Measurements from ENCODE around the gene CHN1. TPM values are rescaled to one million over a fixed set of nuclear protein-coding genes. Genes with fewer than 3 reads are reported as not detected.

The CHN1 gene
- total and polyA plus RNA-seq, 4 donors, result 18.8 to 29.8 (median 24.1) TPM

DNA sequence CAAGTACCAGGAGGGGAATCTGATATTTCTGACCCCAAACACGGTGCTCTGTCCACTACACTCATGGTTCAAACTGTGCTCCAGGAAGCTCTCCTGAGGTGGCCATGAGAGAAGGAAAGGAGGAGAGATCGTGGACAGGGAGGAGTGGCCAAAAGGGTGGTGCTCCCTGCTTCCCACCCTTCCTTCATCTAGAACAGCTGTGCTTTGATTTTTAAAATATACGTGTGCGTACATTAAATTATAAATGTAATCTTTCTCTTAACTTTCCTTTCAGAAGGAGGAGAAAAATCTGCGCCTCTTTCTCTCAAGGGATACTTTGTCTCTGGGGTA is 232.7 kb downstream of the CHN1 start:
- no peak for DNase-seq
- no peaks in the 10 kb centered on the region for H3K9me3 ChIP-seq (ENCODE audit: control insufficient read depth, low read length)
- intact Hi-C loops (cut with DNase I), result no loop called here
- H3K27me3 ChIP-seq (ENCODE audit: control insufficient read depth in 1 of 2, insufficient read depth in 2 of 2, low read length in 1 of 2), result no peaks in the 10 kb centered on the region
- WGBS, 2 donors, result 75 to 79% methylated on average over 5 of the region's 5 CpGs
- no peak overlapping the region for H3K27ac ChIP-seq (ENCODE audit: low read depth in 1 of 2, low read length in 2 of 2)
- no peak for ATAC-seq (ENCODE audit: low FRiP score)
- H3K4me3 ChIP-seq (ENCODE audit: low read length in 2 of 2), result no peak overlapping the region
- no peaks in the 10 kb centered on the region for H3K36me3 ChIP-seq (ENCODE audit: control insufficient read depth in 1 of 2, insufficient read depth in 2 of 2, low read length in 1 of 2)
- peaks cover 0 to 2% of the 10 kb centered on the region in 2 donors for H3K4me1 ChIP-seq (ENCODE audit: control insufficient read depth in 1 of 2, insufficient read depth in 2 of 2, low read length in 2 of 2)

- peaks cover 0 to 2% of the 10 kb centered on the region in 2 donors for H3K4me1 ChIP-seq (ENCODE audit: control insufficient read depth in 1 of 2, insufficient read depth in 2 of 2, low read length in 2 of 2)
- WGBS, 2 donors, result 31% methylated on average over 14 of the region's 14 CpGs
- no peaks in the 10 kb centered on the region for H3K27me3 ChIP-seq (ENCODE audit: control insufficient read depth in 1 of 2, insufficient read depth in 2 of 2, low read length in 1 of 2)
- peak; percentile 78 to 91 for DNase-seq
- no peaks in the 10 kb centered on the region for H3K9me3 ChIP-seq (ENCODE audit: control insufficient read depth, low read length)
- peak; percentile 94 for ATAC-seq (ENCODE audit: low FRiP score)
- intact Hi-C loops (cut with DNase I), result loop anchor here (1.0 to 2.0 kb wide), 2 partner anchors 217 to 218 kb away; no protein-coding TSS in a partner anchor
- H3K4me3 ChIP-seq (ENCODE audit: low read length in 2 of 2), result no peak overlapping the region
- H3K27ac ChIP-seq (ENCODE audit: low read depth in 1 of 2, low read length in 2 of 2), result no peak overlapping the region
- H3K36me3 ChIP-seq (ENCODE audit: control insufficient read depth in 1 of 2, insufficient read depth in 2 of 2, low read length in 1 of 2), result no peaks in the 10 kb centered on the region
These were observed 233.3 kb downstream of the CHN1 start for GRCh38 chr2:174771631-174772471.

DNA sequence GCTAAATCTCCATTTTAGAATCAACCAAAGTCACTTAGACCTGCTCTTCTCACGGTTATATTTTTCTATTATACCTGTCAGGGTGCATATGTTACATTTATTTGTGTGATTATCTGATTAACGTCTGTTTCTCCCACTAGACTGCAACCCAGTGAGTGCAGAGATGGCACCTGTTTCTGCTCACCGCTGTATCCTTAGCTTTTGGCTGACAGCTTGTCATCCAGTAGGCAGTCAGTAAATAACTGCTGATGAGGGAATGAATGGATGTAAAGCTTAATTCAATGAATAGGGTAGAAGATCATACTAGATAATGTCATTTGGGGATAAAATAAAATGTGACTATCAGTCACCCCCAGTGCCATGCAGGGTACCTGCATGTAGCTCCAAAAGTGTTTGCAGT is 234.0 kb downstream of the CHN1 start:
- DNase-seq, result no peak
- intact Hi-C loops (cut with DNase I), result loop anchor here (1.0 to 2.0 kb wide), 2 partner anchors 218 to 219 kb away; no protein-coding TSS in a partner anchor
- H3K4me3 ChIP-seq (ENCODE audit: low read length in 2 of 2), result no peak overlapping the region
- no peaks in the 10 kb centered on the region for H3K27me3 ChIP-seq (ENCODE audit: control insufficient read depth in 1 of 2, insufficient read depth in 2 of 2, low read length in 1 of 2)
- 69 to 76% methylated on average over 3 of the region's 3 CpGs for WGBS, 2 donors
- no peaks in the 10 kb centered on the region for H3K36me3 ChIP-seq (ENCODE audit: control insufficient read depth in 1 of 2, insufficient read depth in 2 of 2, low read length in 1 of 2)
- no peaks in the 10 kb centered on the region for H3K9me3 ChIP-seq (ENCODE audit: control insufficient read depth, low read length)
- H3K27ac ChIP-seq (ENCODE audit: low read depth in 1 of 2, low read length in 2 of 2), result no peak overlapping the region
- peaks cover 0 to 2% of the 10 kb centered on the region in 2 donors for H3K4me1 ChIP-seq (ENCODE audit: control insufficient read depth in 1 of 2, insufficient read depth in 2 of 2, low read length in 2 of 2)
- no peak for ATAC-seq (ENCODE audit: low FRiP score)

GRCh38 chr2:174768557-174768956 is 236.6 kb downstream of the CHN1 start:
- H3K4me1 ChIP-seq (ENCODE audit: control insufficient read depth in 1 of 2, insufficient read depth in 2 of 2, low read length in 2 of 2), result peaks cover 0 to 2% of the 10 kb centered on the region in 2 donors
- no peak for ATAC-seq (ENCODE audit: low FRiP score)
- H3K36me3 ChIP-seq (ENCODE audit: control insufficient read depth in 1 of 2, insufficient read depth in 2 of 2, low read length in 1 of 2), result no peaks in the 10 kb centered on the region
- H3K27ac ChIP-seq (ENCODE audit: low read depth in 1 of 2, low read length in 2 of 2), result no peak overlapping the region
- WGBS, 2 donors, result 78 to 83% methylated on average over 9 of the region's 9 CpGs
- H3K27me3 ChIP-seq (ENCODE audit: control insufficient read depth in 1 of 2, insufficient read depth in 2 of 2, low read length in 1 of 2), result no peaks in the 10 kb centered on the region
- no peak overlapping the region for H3K4me3 ChIP-seq (ENCODE audit: low read length in 2 of 2)
- DNase-seq, result no peak
- H3K9me3 ChIP-seq (ENCODE audit: control insufficient read depth, low read length), result no peaks in the 10 kb centered on the region
- intact Hi-C loops (cut with DNase I), result no loop called here

GRCh38 chr2:174766271-174766670 is 238.9 kb downstream of the CHN1 start:
- ATAC-seq (ENCODE audit: low FRiP score) (no peak), DNase-seq (no peak)
- intact Hi-C loops (cut with DNase I), result no loop called here
- no peak overlapping the region for H3K4me3 ChIP-seq (ENCODE audit: low read length in 2 of 2)
- H3K27me3 ChIP-seq (ENCODE audit: control insufficient read depth in 1 of 2, insufficient read depth in 2 of 2, low read length in 1 of 2), result no peaks in the 10 kb centered on the region
- H3K4me1 ChIP-seq (ENCODE audit: control insufficient read depth in 1 of 2, insufficient read depth in 2 of 2, low read length in 2 of 2), result no peaks in the 10 kb centered on the region
- H3K36me3 ChIP-seq (ENCODE audit: control insufficient read depth in 1 of 2, insufficient read depth in 2 of 2, low read length in 1 of 2), result no peaks in the 10 kb centered on the region
- H3K9me3 ChIP-seq (ENCODE audit: control insufficient read depth, low read length), result no peaks in the 10 kb centered on the region
- WGBS, 2 donors, result 86 to 87% methylated on average over 1 of the region's 1 CpG
- H3K27ac ChIP-seq (ENCODE audit: low read depth in 1 of 2, low read length in 2 of 2), result no peak overlapping the region

DNA sequence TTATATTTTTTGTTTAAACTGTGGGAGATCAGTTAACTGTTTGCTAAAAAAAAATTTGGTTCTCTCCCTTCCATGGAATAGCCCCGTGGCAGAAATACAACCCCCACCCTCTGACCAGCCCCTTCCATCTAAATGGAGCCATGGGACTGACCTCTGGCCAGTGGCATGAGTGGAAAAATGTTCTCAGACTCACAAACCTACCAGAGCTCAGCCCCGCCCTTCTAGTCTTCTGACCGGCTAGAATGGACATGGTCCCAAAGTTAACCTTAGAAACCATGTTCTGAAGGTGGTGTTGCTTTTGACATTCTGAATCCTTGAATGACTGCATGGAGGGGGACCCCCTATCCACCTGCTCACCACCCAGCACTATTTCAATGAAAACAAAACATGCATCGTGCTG is 239.6 kb downstream of the CHN1 start:
- Histone ChIP-seq H3K4me1 (ENCODE audit: control insufficient read depth in 1 of 2, insufficient read depth in 2 of 2, low read length in 2 of 2) (no peaks in the 10 kb centered on the region), H3K36me3 (ENCODE audit: control insufficient read depth in 1 of 2, insufficient read depth in 2 of 2, low read length in 1 of 2) (no peaks in the 10 kb centered on the region), H3K27ac (ENCODE audit: low read depth in 1 of 2, low read length in 2 of 2) (no peak overlapping the region), H3K4me3 (ENCODE audit: low read length in 2 of 2) (no peak overlapping the region), H3K9me3 (ENCODE audit: control insufficient read depth, low read length) (no peaks in the 10 kb centered on the region), H3K27me3 (ENCODE audit: control insufficient read depth in 1 of 2, insufficient read depth in 2 of 2, low read length in 1 of 2) (no peaks in the 10 kb centered on the region)
- 63 to 72% methylated on average over 4 of the region's 4 CpGs for WGBS, 2 donors
- ATAC-seq (ENCODE audit: low FRiP score) (no peak), DNase-seq (no peak)
- intact Hi-C loops (cut with DNase I), result no loop called here

- Histone ChIP-seq H3K4me3 (ENCODE audit: low read length in 2 of 2) (no peak within 1 kb of the TSS), H3K36me3 (ENCODE audit: control insufficient read depth in 1 of 2, insufficient read depth in 2 of 2, low read length in 1 of 2) (no peaks in the 10 kb centered on the region), H3K27me3 (ENCODE audit: control insufficient read depth in 1 of 2, insufficient read depth in 2 of 2, low read length in 1 of 2) (no peaks in the 10 kb centered on the region), H3K4me1 (ENCODE audit: control insufficient read depth in 1 of 2, insufficient read depth in 2 of 2, low read length in 2 of 2) (no peaks in the 10 kb centered on the region), H3K9me3 (ENCODE audit: control insufficient read depth, low read length) (no peaks in the 10 kb centered on the region), H3K27ac (ENCODE audit: low read depth in 1 of 2, low read length in 2 of 2) (no peak within 1 kb of the TSS)
- no peak for DNase-seq
- intact Hi-C loops (cut with DNase I), result no loop called here
- 89 to 93% methylated on average over 13 of the region's 13 CpGs for WGBS, 2 donors
- no peak for ATAC-seq (ENCODE audit: low FRiP score)
These were observed 240.6 kb downstream of the CHN1 start, which contains the start of gene CHRNA1 for GRCh38 chr2:174764280-174765255. CHRNA1 (minus strand) TSS chr2:174764472; CDS start chr2:174764394, 78 bp downstream.

- no peaks in the 10 kb centered on the region for H3K9me3 ChIP-seq (ENCODE audit: control insufficient read depth, low read length)
- intact Hi-C loops (cut with DNase I), result no loop called here
- ATAC-seq (ENCODE audit: low FRiP score) (no peak), DNase-seq (no peak)
- no peak overlapping the region for H3K4me3 ChIP-seq (ENCODE audit: low read length in 2 of 2)
- no peaks in the 10 kb centered on the region for H3K27me3 ChIP-seq (ENCODE audit: control insufficient read depth in 1 of 2, insufficient read depth in 2 of 2, low read length in 1 of 2)
- H3K36me3 ChIP-seq (ENCODE audit: control insufficient read depth in 1 of 2, insufficient read depth in 2 of 2, low read length in 1 of 2), result no peaks in the 10 kb centered on the region
- H3K27ac ChIP-seq (ENCODE audit: low read depth in 1 of 2, low read length in 2 of 2), result no peak overlapping the region
- no peaks in the 10 kb centered on the region for H3K4me1 ChIP-seq (ENCODE audit: control insufficient read depth in 1 of 2, insufficient read depth in 2 of 2, low read length in 2 of 2)
- WGBS, 2 donors, result 94 to 97% methylated on average over 4 of the region's 4 CpGs
These were observed 241.4 kb downstream of the CHN1 start for GRCh38 chr2:174763780-174764179.

All from aorta (tissue), 5 donors.